Pulmonary artery endothelial cell (primary cell): ENCODE results near the gene WDR54. TPM values are rescaled to one million over a fixed set of nuclear protein-coding genes. Genes with fewer than 3 reads are reported as not detected.
"Not testable (repeated sequence)": the region's sequence is repeated elsewhere in the genome, so short reads cannot be mapped to it uniquely, and the experiment has no call there.

Experiments
- DNase-seq: peaks from one replicate; pipeline ENCODE4 v3.0.0-alpha.2; 2011; ENCODE audit warnings: low read depth, low spot score
- total RNA-seq: library from RNA; depleted of rRNA; stranded (reverse); fragments of >200 nt; gene quantifications from 2 replicates; pipeline ENCODE4 v1.2.3, GENCODE V29; 2014

WDR54 gene
- total RNA-seq, 1 donor from 2014 or later = 59.7 TPM

- peak; percentile 92 for DNase-seq
Measured at GRCh38 chr2:74454654-74455511, 33.4 kb downstream of the WDR54 start, which contains the start of gene INO80B. TSS of gene INO80B (plus strand) at chr2:74455087. CDS start at chr2:74455117, 30 bp downstream.

- no peak for DNase-seq
Measured at GRCh38 chr2:74457129-74457548, 35.6 kb downstream of the WDR54 start.

- DNase-seq = no peak
Measured at GRCh38 chr2:74457549-74458131, 36.1 kb downstream of the WDR54 start.

GRCh38 chr2:74458132-74458937, 36.8 kb downstream of the WDR54 start, which contains the start of gene WBP1:
TSS of gene WBP1 (plus strand) at chr2:74458438. CDS start at chr2:74458603, 165 bp downstream.
- DNase-seq = peak; percentile 100

GRCh38 chr2:74458938-74459363, 37.4 kb downstream of the WDR54 start:
- no peak for DNase-seq

GRCh38 chr2:74459503-74460118, 38.1 kb downstream of the WDR54 start:
- not testable (repeated sequence) for DNase-seq

- DNase-seq = not testable (repeated sequence)
Measured at GRCh38 chr2:74460187-74460586, 38.7 kb downstream of the WDR54 start.

GRCh38 chr2:74461187-74462053, 39.9 kb downstream of the WDR54 start:
- no peak for DNase-seq

- no peak for DNase-seq
Measured at GRCh38 chr2:74462054-74462785, 40.7 kb downstream of the WDR54 start.

GRCh38 chr2:74462786-74463105, 41.2 kb downstream of the WDR54 start:
- no peak for DNase-seq

- DNase-seq = no peak
Measured at GRCh38 chr2:74464406-74464805, 42.9 kb downstream of the WDR54 start.

GRCh38 chr2:74470742-74471141, 49.2 kb downstream of the WDR54 start:
- DNase-seq = not testable (repeated sequence)

- no peak for DNase-seq
Measured at GRCh38 chr2:74471332-74472065, 50.0 kb downstream of the WDR54 start.

GRCh38 chr2:74472086-74472944, 50.8 kb downstream of the WDR54 start, which contains the start of gene MRPL53:
TSS of gene MRPL53 (minus strand) at chr2:74472680. CDS start at chr2:74472660, 20 bp downstream.
- DNase-seq = peak; percentile 78

GRCh38 chr2:74472945-74473258, 51.4 kb downstream of the WDR54 start:
- DNase-seq = no peak

- no peak for DNase-seq
Measured at GRCh38 chr2:74474481-74474880, 53.0 kb downstream of the WDR54 start.

- no peak for DNase-seq
Measured at GRCh38 chr2:74474899-74475298, 53.4 kb downstream of the WDR54 start.
